GM10266 (cell line): ENCODE results near the gene RBM48.
"Not testable (repeated sequence)": the region's sequence is repeated elsewhere in the genome, so short reads cannot be mapped to it uniquely, and the experiment has no call there.

ENCODE experiments used
- DNase-seq: peaks from one replicate; pipeline ENCODE4 v3.0.0; 2012; ENCODE audit errors: extremely low spot score
- CTCF ChIP-seq: IDR thresholded peaks from 2 replicates; pipeline ENCODE4 v1.5.1; 2012; ENCODE audit warnings: mild to moderate bottlenecking, low read depth; ENCODE audit not compliant: control insufficient read depth, insufficient read depth; ENCODE audit errors: missing control alignments

RBM48 gene

GRCh38 chr7:92520024-92520423 lies 8.6 kb upstream of the RBM48 start:
- DNase-seq: no peak
- no peak for TF ChIP-seq CTCF

GRCh38 chr7:92523110-92523509 lies 5.5 kb upstream of the RBM48 start:
- no peak for DNase-seq
- TF ChIP-seq CTCF: no peak

- peak; percentile 52 for DNase-seq
- no peak for TF ChIP-seq CTCF
Observed at GRCh38 chr7:92527300-92528187, 1.1 kb upstream of the RBM48 start.

GRCh38 chr7:92528958-92529264 lies 316 bp downstream of the RBM48 start:
- TF ChIP-seq CTCF: no peak
- no peak for DNase-seq

- no peak for DNase-seq
- no peak for TF ChIP-seq CTCF
Observed at GRCh38 chr7:92534572-92534971, 6.0 kb downstream of the RBM48 start.

GRCh38 chr7:92543542-92543941 lies 14.9 kb downstream of the RBM48 start:
- not testable (repeated sequence) for DNase-seq

GRCh38 chr7:92545116-92545515 lies 16.5 kb downstream of the RBM48 start:
- not testable (repeated sequence) for DNase-seq

- DNase-seq: no peak
- no peak for TF ChIP-seq CTCF
Observed at GRCh38 chr7:92546856-92547497, 18.4 kb downstream of the RBM48 start.
